DOHH2 (cell line): ENCODE data around the gene FGFR3.

ENCODE experiments used
- H3F3A ChIP-seq: fragments of 200-600 bp; sonication (generic), shearing (Covaris generic); 2 replicates; pipeline ENCODE4 v1.6.0; 2016; ENCODE audit warnings: antibody characterized with exemption, mild to moderate bottlenecking; ENCODE audit not compliant: control insufficient read depth, insufficient read depth
- H3K27ac ChIP-seq: fragments of 200-600 bp; sonication (generic); 2 replicates; pipeline ENCODE4 v1.5.1; 2014; ENCODE audit warnings: low read depth, mild to moderate bottlenecking, low read length, moderate library complexity
- H3K27me3 ChIP-seq: fragments of 200-600 bp; sonication (generic); 2 replicates; pipeline ENCODE4 v1.6.1; 2014; ENCODE audit warnings: mild to moderate bottlenecking, low read length, mixed read lengths; ENCODE audit not compliant: control insufficient read depth
- H3K36me3 ChIP-seq: fragments of 200-600 bp; sonication (generic); 2 replicates; pipeline ENCODE4 v1.6.1; 2014; ENCODE audit warnings: mild to moderate bottlenecking, low read length, moderate library complexity, mixed read lengths; ENCODE audit not compliant: control insufficient read depth
- H3K4me1 ChIP-seq: fragments of 200-600 bp; sonication (generic); 2 replicates; pipeline ENCODE4 v1.6.1; 2014; ENCODE audit warnings: mild to moderate bottlenecking, low read length, mixed read lengths; ENCODE audit not compliant: control insufficient read depth
- H3K4me2 ChIP-seq: fragments of 200-600 bp; sonication (generic); 2 replicates; pipeline ENCODE4 v1.6.0; 2014; ENCODE audit warnings: mild to moderate bottlenecking, low read length, moderate library complexity
- H3K4me3 ChIP-seq: fragments of 200-600 bp; sonication (generic); 2 replicates; pipeline ENCODE4 v1.5.1; 2014; ENCODE audit warnings: mild to moderate bottlenecking, low read length, mixed read lengths
- H3K79me2 ChIP-seq: fragments of 200-600 bp; sonication (generic); 2 replicates; pipeline ENCODE4 v1.6.1; 2014; ENCODE audit warnings: mild to moderate bottlenecking, low read length, mixed read lengths; ENCODE audit not compliant: control insufficient read depth
- H3K9me2 ChIP-seq: fragments of 200-600 bp; sonication (generic); replicated peaks from 2 replicates; pipeline ENCODE4 v1.6.1; 2014; ENCODE audit warnings: mild to moderate bottlenecking, low read length, mixed read lengths; ENCODE audit not compliant: control insufficient read depth
- H3K9me3 ChIP-seq: fragments of 200-600 bp; sonication (generic); 2 replicates; pipeline ENCODE4 v1.6.1; 2014; ENCODE audit warnings: antibody characterized with exemption, low read length, mixed read lengths; ENCODE audit not compliant: control insufficient read depth, insufficient read depth
- H4K20me1 ChIP-seq: fragments of 200-600 bp; sonication (generic); 2 replicates; pipeline ENCODE4 v1.6.0; 2014; ENCODE audit warnings: low read depth, mild to moderate bottlenecking, antibody characterized with exemption, low read length, moderate library complexity; ENCODE audit not compliant: control insufficient read depth, insufficient read depth
- CTCF ChIP-seq: fragments of 200-600 bp; sonication (generic); IDR thresholded peaks from one replicate; pipeline ENCODE4 v1.5.1; 2014; ENCODE audit warnings: antibody characterized with exemption, mild to moderate bottlenecking, low read depth, low read length; ENCODE audit not compliant: poor library complexity, severe bottlenecking
- EZH2phosphoT487 ChIP-seq: fragments of 200-600 bp; sonication (generic); IDR thresholded peaks from 2 replicates; pipeline ENCODE4 v1.6.1; 2017; ENCODE audit warnings: borderline replicate concordance, mild to moderate bottlenecking, antibody characterized with exemption, low read length, moderate library complexity, mixed read lengths

The FGFR3 gene

DNA sequence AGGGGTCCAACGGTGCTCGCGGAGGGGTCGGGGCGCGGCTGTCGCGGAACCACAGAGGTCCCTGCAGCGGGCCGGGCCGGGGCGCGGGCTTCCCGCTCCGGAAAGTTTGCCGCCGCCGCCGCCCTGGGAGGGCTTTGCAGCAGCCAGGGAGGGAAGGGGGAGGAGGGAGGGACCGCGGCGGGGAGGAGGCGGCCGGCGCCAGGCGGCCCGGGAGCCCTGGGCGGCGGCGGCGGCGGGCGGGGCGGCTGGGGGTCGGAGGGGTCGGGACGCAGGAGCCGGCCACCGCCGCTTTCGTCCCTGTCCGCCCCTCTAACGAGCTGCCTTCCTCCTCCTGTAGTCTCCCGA lies 375 bp downstream of the FGFR3 start:
- H3K79me2 ChIP-seq: no peaks in the 10 kb centered on the region
- no peak overlapping the region for H3K27ac ChIP-seq
- no peaks in the 10 kb centered on the region for H3K9me3 ChIP-seq
- no peaks in the 10 kb centered on the region; the same call in 1 of the 2 replicates for H4K20me1 ChIP-seq
- H3K4me1 ChIP-seq: no peaks in the 10 kb centered on the region
- no peaks in the 10 kb centered on the region for H3K36me3 ChIP-seq
- no peak overlapping the region for H3K4me2 ChIP-seq
- no peaks in the 10 kb centered on the region for H3F3A ChIP-seq
- H3K4me3 ChIP-seq: no peak overlapping the region
- H3K9me2 ChIP-seq: no peaks in the 10 kb centered on the region
- H3K27me3 ChIP-seq: peaks cover 39% of the 10 kb centered on the region
- TF ChIP-seq CTCF: no peak
- TF ChIP-seq EZH2phosphoT487: no peak

DNA sequence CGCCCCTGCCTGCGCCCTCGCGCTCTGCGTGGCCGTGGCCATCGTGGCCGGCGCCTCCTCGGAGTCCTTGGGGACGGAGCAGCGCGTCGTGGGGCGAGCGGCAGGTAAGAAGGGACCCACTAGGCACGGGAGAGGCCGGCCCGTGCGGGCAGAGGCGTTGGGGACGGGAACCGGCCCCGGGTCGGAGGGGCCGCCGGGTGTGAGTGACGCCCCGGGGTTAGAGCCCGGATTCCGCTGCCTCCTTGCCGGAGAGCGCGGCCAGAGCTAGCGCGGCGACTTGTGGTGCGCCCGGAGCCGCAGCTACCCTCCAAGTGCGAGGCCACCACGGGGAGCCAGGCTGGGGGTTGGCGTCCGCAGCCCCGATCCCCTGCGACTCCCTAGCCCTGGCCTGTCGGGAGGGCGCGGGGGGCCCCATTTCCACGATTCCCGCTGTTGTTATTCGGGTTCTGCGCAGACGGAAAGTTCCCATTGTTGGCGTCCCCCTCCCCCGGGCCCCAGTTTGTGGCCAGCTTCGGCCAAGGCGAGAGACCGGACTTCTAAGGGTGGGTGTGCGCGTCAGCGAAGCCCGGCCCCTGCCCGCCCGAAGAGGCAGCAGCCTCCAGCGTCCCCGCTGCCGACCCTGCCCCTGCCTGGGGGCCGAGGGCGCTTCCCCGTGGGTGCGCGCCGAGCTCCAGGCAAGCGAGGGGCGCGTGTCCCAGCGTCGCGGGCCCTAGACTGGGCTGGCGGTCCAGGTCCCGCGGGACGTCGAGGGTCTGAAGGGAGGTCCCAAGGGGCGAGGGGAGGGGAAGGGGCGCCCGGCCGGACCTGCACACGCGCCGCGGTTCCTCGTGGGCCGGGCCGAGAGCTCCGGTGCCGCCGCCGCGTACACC lies 1.1 kb downstream of the FGFR3 start:
- no peak overlapping the region for H3K4me3 ChIP-seq
- peaks cover 39% of the 10 kb centered on the region for H3K27me3 ChIP-seq

DNA sequence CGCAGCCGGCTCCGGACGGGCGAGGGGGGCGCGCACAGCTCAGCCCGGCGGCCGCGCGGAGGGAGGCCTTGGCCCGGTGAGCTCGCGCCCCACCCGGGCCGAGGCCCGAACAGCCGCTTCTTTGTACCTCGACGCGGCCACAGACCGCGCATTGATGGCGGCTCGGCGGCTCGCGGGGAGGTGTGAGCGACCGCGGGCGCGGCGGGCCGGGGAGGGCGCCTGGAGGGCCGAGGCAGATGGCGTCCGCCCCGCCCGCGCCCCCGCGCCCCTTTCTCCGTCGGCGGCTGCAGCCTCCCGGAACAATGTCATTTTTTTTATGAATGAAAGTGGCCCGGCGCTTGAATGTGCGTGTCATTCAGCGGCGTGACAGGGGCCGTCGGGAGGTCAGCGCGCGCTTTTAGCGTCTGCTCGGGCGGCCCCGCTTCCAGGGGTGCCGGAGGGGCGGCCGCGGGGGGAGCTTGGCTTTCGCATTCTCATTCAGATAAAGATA lies 1.8 kb downstream of the FGFR3 start:
- TF ChIP-seq EZH2phosphoT487 (no peak), CTCF (no peak)
- H3K4me2 ChIP-seq: no peak overlapping the region
- H4K20me1 ChIP-seq: no peaks in the 10 kb centered on the region; the same call in 1 of the 2 replicates
- no peaks in the 10 kb centered on the region for H3K4me1 ChIP-seq
- no peak overlapping the region for H3K27ac ChIP-seq
- no peaks in the 10 kb centered on the region for H3F3A ChIP-seq
- H3K9me2 ChIP-seq: no peaks in the 10 kb centered on the region
- H3K27me3 ChIP-seq: peaks cover 39% of the 10 kb centered on the region
- H3K4me3 ChIP-seq: no peak overlapping the region
- H3K36me3 ChIP-seq: no peaks in the 10 kb centered on the region
- H3K79me2 ChIP-seq: no peaks in the 10 kb centered on the region
- H3K9me3 ChIP-seq: no peaks in the 10 kb centered on the region

More for the DNA sequence above, 1.1 kb downstream of the FGFR3 start:
- Histone ChIP-seq H3K9me3 (no peaks in the 10 kb centered on the region), H3K4me2 (no peak overlapping the region), H3K36me3 (no peaks in the 10 kb centered on the region), H3K27ac (no peak overlapping the region), H3K79me2 (no peaks in the 10 kb centered on the region), H4K20me1 (no peaks in the 10 kb centered on the region; the same call in 1 of the 2 replicates), H3F3A (no peaks in the 10 kb centered on the region), H3K9me2 (no peaks in the 10 kb centered on the region), H3K4me1 (no peaks in the 10 kb centered on the region)
- TF ChIP-seq EZH2phosphoT487: no peak
- TF ChIP-seq CTCF: no peak
